Measurements from ENCODE around the gene ACACA.

ACACA gene

GRCh38 chr17:37069087-37069486, 337.5 kb downstream of the ACACA start:
- TF ChIP-seq CTCF (IDR thresholded peaks at IDR 0.05; ENCODE audit: poor library complexity, severe bottlenecking): no peak
- no peak for DNase-seq (ENCODE audit: low spot score)
- ATAC-seq (ENCODE audit: low read depth): no peak
- Histone ChIP-seq H3K36me3 (ENCODE audit: low read depth) (no peaks in the 10 kb centered on the region), H3K4me1 (ENCODE audit: insufficient read depth, poor library complexity, severe bottlenecking) (peaks cover 5% of the 10 kb centered on the region), H3K27me3 (ENCODE audit: insufficient read depth, poor library complexity, severe bottlenecking) (no peaks in the 10 kb centered on the region), H3K27ac (ENCODE audit: poor library complexity, severe bottlenecking) (no peak overlapping the region), H3K9me3 (ENCODE audit: severe bottlenecking) (no peaks in the 10 kb centered on the region), H3K4me3 (ENCODE audit: severe bottlenecking) (no peak overlapping the region)

DNA sequence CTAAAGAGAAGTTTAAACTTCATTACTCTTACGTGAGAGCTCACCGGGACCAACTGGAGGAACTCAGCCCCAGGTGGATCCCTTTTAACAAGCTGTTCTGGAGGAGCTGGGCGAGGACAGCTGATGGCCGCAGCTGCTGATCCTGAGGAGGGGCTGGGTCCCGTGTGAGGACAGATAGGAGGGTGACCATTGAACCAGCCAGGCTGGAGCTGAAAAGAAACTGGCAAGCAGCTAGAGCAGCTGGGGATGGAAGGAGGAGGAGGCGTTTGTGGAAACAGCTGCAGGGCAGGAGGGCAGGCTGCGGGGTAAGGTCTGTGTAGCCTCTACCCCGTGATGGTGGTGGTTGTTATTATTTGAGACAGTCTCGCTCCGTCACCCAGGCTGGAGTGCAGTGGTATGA, 338.4 kb downstream of the ACACA start:
- H3K36me3 ChIP-seq (ENCODE audit: low read depth): no peaks in the 10 kb centered on the region
- no peaks in the 10 kb centered on the region for H3K9me3 ChIP-seq (ENCODE audit: severe bottlenecking)
- ATAC-seq (ENCODE audit: low read depth) (no peak), DNase-seq (ENCODE audit: low spot score) (no peak)
- H3K27me3 ChIP-seq (ENCODE audit: insufficient read depth, poor library complexity, severe bottlenecking): no peaks in the 10 kb centered on the region
- no peak overlapping the region for H3K27ac ChIP-seq (ENCODE audit: poor library complexity, severe bottlenecking)
- peaks cover 5% of the 10 kb centered on the region for H3K4me1 ChIP-seq (ENCODE audit: insufficient read depth, poor library complexity, severe bottlenecking)
- no peak overlapping the region for H3K4me3 ChIP-seq (ENCODE audit: severe bottlenecking)
- no peak for TF ChIP-seq CTCF (IDR thresholded peaks at IDR 0.05; ENCODE audit: poor library complexity, severe bottlenecking)

DNA sequence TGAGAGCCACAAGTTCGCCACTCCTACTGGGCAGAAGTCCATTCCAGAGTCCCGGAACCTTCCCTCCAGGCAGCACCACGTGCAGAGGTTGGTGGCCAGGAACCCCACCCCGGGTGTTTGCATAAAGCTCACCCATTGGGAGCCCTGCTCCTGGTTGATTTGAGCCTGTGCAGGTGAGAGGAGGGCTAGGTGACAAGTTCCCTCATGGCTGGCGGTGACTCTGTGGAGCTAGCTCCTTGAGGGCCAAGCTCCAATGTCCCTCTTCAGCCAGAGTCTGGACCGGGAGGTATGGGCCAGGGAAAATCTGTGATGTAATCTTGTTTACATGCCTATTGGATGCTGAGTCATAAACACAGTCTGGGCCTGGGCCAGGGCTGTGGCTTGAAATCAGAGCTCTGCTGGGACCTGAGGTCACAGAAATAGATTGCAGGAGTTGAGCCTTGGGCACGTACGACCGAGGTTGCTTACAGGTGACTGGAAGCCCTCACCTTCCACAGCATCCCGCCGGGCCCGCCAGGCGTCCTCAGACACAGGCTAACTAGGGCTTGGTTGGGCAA, 339.0 kb downstream of the ACACA start:
- no peak overlapping the region for H3K4me3 ChIP-seq (ENCODE audit: severe bottlenecking)
- H3K9me3 ChIP-seq (ENCODE audit: severe bottlenecking): no peaks in the 10 kb centered on the region
- TF ChIP-seq CTCF (IDR thresholded peaks at IDR 0.05; ENCODE audit: poor library complexity, severe bottlenecking): no peak
- ATAC-seq (ENCODE audit: low read depth) (peak; percentile 98), DNase-seq (ENCODE audit: low spot score) (no peak)
- H3K36me3 ChIP-seq (ENCODE audit: low read depth): no peaks in the 10 kb centered on the region
- no peak overlapping the region for H3K27ac ChIP-seq (ENCODE audit: poor library complexity, severe bottlenecking)
- H3K4me1 ChIP-seq (ENCODE audit: insufficient read depth, poor library complexity, severe bottlenecking): peaks cover 5% of the 10 kb centered on the region
- H3K27me3 ChIP-seq (ENCODE audit: insufficient read depth, poor library complexity, severe bottlenecking): no peaks in the 10 kb centered on the region

- Histone ChIP-seq H3K27me3 (ENCODE audit: insufficient read depth, poor library complexity, severe bottlenecking) (no peaks in the 10 kb centered on the region), H3K9me3 (ENCODE audit: severe bottlenecking) (no peaks in the 10 kb centered on the region), H3K4me3 (ENCODE audit: severe bottlenecking) (no peak overlapping the region), H3K27ac (ENCODE audit: poor library complexity, severe bottlenecking) (no peak overlapping the region), H3K4me1 (ENCODE audit: insufficient read depth, poor library complexity, severe bottlenecking) (peaks cover 5% of the 10 kb centered on the region), H3K36me3 (ENCODE audit: low read depth) (no peaks in the 10 kb centered on the region)
- TF ChIP-seq CTCF (IDR thresholded peaks at IDR 0.05; ENCODE audit: poor library complexity, severe bottlenecking): no peak
- DNase-seq (ENCODE audit: low spot score) (no peak), ATAC-seq (ENCODE audit: low read depth) (no peak)
These were observed 340.0 kb downstream of the ACACA start for GRCh38 chr17:37066322-37067255.
